ENCODE data around the gene LOXL1.
A peak's percentile ranks its signal among the peaks of the same experiment; 100 is the strongest.

LOXL1 gene

DNA sequence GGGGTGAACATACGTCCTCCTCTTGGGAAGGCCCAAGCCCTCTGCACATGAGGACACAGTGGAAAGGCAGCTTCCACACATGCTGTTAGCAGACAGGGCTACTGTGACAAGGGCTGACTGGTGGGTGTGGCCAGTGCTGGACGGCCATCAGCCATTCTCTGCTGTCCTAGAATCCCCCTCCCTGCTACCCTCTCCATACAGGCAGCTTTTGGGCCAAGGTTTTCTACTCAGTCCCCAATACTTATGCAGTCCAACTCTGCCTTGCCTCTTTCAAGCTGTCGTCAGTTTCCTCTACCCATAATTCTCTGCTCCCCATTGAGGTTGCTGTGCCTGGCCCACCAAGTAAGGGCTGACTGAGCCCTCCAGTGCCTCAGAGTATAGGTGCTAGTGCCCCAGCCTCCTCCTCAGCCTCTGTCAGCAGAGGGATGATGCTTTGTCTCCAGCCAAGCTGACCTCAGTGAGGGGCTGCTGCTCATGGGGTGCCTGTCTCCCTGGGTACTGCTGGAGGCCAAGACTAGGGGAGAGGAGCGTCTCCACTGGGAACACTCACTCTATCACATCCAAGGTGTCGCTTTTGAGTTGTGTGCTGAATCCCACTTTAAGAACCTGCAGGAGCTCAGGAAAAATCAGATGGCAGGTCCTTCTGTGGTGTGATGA, 2.8 kb downstream of the LOXL1 start:
- no peak for DNase-seq
- Mint-ChIP-seq H3K27me3 (ENCODE audit: low read depth, poor library complexity) (peaks cover 6% of the 10 kb centered on the region), H3K4me3 (peak overlapping the region; percentile 86), H3K9me3 (no peaks in the 10 kb centered on the region), H3K36me3 (ENCODE audit: low read depth) (no peaks in the 10 kb centered on the region), H3K4me1 (peaks cover 60% of the 10 kb centered on the region), H3K27ac (no peak overlapping the region)
- TF ChIP-seq, protein P1, sequence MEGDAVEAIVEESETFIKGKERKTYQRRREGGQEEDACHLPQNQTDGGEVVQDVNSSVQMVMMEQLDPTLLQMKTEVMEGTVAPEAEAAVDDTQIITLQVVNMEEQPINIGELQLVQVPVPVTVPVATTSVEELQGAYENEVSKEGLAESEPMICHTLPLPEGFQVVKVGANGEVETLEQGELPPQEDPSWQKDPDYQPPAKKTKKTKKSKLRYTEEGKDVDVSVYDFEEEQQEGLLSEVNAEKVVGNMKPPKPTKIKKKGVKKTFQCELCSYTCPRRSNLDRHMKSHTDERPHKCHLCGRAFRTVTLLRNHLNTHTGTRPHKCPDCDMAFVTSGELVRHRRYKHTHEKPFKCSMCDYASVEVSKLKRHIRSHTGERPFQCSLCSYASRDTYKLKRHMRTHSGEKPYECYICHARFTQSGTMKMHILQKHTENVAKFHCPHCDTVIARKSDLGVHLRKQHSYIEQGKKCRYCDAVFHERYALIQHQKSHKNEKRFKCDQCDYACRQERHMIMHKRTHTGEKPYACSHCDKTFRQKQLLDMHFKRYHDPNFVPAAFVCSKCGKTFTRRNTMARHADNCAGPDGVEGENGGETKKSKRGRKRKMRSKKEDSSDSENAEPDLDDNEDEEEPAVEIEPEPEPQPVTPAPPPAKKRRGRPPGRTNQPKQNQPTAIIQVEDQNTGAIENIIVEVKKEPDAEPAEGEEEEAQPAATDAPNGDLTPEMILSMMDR (IDR thresholded peaks at IDR 0.05) = no peak

DNA sequence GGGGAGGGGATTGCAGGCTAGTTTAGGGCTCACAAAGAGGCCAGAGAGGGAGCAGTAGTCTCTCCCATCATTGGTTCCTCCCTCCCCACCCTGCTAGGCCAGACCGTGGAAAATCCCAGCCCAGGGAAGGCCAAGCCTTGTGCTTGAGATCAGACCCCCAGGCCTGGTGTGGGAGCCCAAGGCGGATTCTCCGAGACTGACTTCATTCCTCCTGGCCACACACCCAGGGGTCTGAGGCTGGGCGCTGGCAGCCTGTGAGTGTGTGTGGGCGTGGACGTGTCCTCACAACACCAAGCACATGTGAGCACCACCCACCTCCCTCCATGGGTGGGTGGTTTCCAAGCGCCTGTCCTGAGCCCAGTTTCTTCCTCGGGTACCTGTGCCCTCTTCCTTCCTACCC, 4.1 kb downstream of the LOXL1 start:
- Mint-ChIP-seq H3K9me3 (no peaks in the 10 kb centered on the region), H3K36me3 (ENCODE audit: low read depth) (no peaks in the 10 kb centered on the region), H3K27me3 (ENCODE audit: low read depth, poor library complexity) (peaks cover 2% of the 10 kb centered on the region), H3K27ac (no peak overlapping the region), H3K4me1 (peaks cover 59% of the 10 kb centered on the region), H3K4me3 (no peak overlapping the region)
- TF ChIP-seq, protein P1 (IDR thresholded peaks at IDR 0.05) = no peak
- DNase-seq = no peak

DNA sequence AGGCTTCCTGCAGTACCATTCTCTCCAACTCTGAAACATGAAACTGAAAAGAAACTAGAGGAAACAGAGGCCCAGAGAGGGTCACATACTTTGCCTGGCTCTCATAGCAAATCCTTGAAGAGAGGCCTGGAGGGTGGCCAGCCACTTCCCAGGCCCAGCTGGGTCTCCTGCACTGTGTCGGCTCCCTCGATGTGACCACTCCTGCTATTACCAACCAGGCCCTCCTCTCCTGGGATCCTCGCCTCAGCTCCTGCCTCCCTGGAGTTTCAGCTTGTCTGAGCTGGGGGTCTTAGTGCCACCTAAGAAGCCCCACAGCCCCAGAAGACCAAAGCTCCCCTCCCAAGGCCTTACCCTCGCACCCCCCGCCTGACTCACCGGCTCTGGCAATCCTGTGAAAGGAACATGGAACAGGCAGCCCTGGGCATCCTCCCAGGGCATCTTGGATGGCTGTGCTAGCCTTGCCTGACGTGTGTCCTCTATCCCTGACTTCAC, 4.6 kb downstream of the LOXL1 start:
- no peak for DNase-seq
- Mint-ChIP-seq H3K27ac (no peak overlapping the region), H3K4me3 (no peak overlapping the region), H3K9me3 (no peaks in the 10 kb centered on the region), H3K36me3 (ENCODE audit: low read depth) (no peaks in the 10 kb centered on the region), H3K27me3 (ENCODE audit: low read depth, poor library complexity) (peaks cover 2% of the 10 kb centered on the region), H3K4me1 (peaks cover 59% of the 10 kb centered on the region)
- TF ChIP-seq, protein P1 (IDR thresholded peaks at IDR 0.05) = no peak

DNA sequence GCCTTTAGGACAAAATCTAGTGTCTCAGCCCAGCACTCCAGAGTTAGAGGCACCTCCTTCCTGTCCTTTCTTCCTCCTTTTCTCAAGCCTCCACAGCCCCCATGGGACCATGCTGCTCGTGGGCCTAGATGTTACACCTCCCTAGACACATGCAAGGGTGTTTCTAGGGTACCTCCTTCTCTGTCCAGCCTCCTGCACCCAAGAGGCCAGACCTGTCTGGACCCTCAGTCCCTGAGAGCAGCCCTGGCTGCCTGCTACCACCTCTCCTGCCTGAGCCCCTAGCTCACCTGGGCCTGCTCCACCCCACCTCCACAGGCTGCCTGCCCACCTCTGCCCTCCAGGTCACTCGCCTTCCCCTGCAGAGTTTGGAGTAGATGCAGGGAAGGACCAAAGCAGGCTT, 5.2 kb downstream of the LOXL1 start:
- TF ChIP-seq, protein P1 (IDR thresholded peaks at IDR 0.05) = no peak
- no peaks in the 10 kb centered on the region for H3K9me3 Mint-ChIP-seq
- H3K4me3 Mint-ChIP-seq = no peak overlapping the region
- peaks cover 62% of the 10 kb centered on the region for H3K4me1 Mint-ChIP-seq
- H3K27me3 Mint-ChIP-seq (ENCODE audit: low read depth, poor library complexity) = peaks cover 2% of the 10 kb centered on the region
- H3K27ac Mint-ChIP-seq = no peak overlapping the region
- no peak for DNase-seq
- no peaks in the 10 kb centered on the region for H3K36me3 Mint-ChIP-seq (ENCODE audit: low read depth)

DNA sequence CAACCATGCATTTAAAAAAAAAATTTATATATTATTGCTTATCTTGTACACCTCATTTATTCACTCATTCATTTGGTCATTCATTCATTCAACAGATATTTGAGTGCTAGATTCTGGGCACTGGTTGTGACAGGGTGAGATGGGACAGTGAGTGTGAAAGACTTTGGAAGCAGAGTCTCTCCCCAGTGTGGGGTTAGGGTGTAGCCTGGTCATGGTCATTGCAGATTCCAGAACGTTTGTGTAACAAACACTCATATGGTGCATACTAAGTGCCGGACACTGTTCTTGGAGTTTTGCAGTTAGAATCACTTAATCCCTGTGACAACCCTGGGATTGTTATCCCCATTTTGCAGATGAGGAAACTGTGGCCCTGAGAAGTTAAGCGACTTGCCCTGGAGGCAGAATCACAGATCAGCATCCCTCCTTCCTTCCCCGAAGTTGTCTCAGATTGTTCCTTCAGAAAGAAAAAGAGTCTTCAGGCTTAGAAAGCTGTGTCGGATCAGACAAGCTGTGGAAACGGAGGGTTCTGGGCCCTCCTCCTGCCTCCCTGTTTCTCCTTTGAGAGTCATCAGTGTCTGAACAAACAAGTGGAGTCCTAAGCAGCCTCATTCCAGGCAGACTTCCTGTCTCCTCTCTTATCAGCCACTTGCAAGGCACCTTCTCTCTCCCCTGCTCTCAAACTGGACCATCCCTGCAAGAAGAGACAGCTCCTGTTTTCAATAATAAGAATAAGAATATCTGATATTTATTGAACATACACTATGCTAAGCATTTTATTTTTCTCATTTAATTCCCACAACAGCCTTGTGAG, 6.3 kb downstream of the LOXL1 start:
- DNase-seq = no peak
- Mint-ChIP-seq H3K27me3 (ENCODE audit: low read depth, poor library complexity) (peaks cover 2% of the 10 kb centered on the region), H3K4me1 (peaks cover 68% of the 10 kb centered on the region), H3K9me3 (no peaks in the 10 kb centered on the region), H3K27ac (no peak overlapping the region), H3K36me3 (ENCODE audit: low read depth) (no peaks in the 10 kb centered on the region), H3K4me3 (no peak overlapping the region)
- TF ChIP-seq, protein P1 (IDR thresholded peaks at IDR 0.05) = no peak

All from nephron progenitor cell (in vitro differentiated cells).